Ovary (tissue), 9 donors: ENCODE results near the gene ACTL10. TPM values are rescaled to one million over a fixed set of nuclear protein-coding genes. Genes with fewer than 3 reads are reported as not detected.
"Not testable (repeated sequence)": the region's sequence is repeated elsewhere in the genome, so short reads cannot be mapped to it uniquely, and the experiment has no call there.

ENCODE experiments used
- DNase-seq, 5 donors: peaks; one replicate each; pipeline ENCODE4 v3.0.0-alpha.2; 2019 to 2020
- H3K27ac ChIP-seq, 2 donors: fragments of 200-600 bp; one replicate each; pipeline versions ENCODE4 v1.5.1 to v1.8.0; 2019 to 2022
- H3K27me3 ChIP-seq: fragments of 200-600 bp; one replicate; pipeline ENCODE4 v1.8.0; 2022
- H3K36me3 ChIP-seq: fragments of 200-600 bp; sonication (generic); one replicate; pipeline ENCODE4 v1.5.1; 2019
- H3K4me1 ChIP-seq: one replicate; pipeline ENCODE4 v1.8.1; 2013; ENCODE audit warnings: mild to moderate bottlenecking, moderate library complexity; ENCODE audit not compliant: insufficient read depth
- H3K4me3 ChIP-seq: fragments of 200-600 bp; sonication (generic); one replicate; pipeline ENCODE4 v1.5.1; 2017
- H3K9me3 ChIP-seq, 2 donors: fragments of 200-600 bp in 1 of 2; sonication (generic) in 1 of 2; one replicate each; pipeline versions ENCODE4 v1.5.1 to v1.8.1; 2013 to 2019; ENCODE audit warnings: mild to moderate bottlenecking in 1 of 2, moderate library complexity in 1 of 2
- EP300 ChIP-seq: sonication (generic); formaldehyde crosslinking; IDR thresholded peaks from one replicate; pipeline ENCODE4 v1.6.1; 2017; ENCODE audit warnings: antibody characterized with exemption
- POLR2A ChIP-seq: fragments of 450-650 bp; IDR thresholded peaks from one replicate; pipeline ENCODE4 v1.6.1; 2017; ENCODE audit warnings: antibody characterized with exemption, mild to moderate bottlenecking, moderate library complexity
- WGBS, 3 donors: extraction: QIAGEN DNeasy Blood & Tissue Kit in 1 of 3; methylation state at CpG; one replicate each; pipeline versions ENCODE4 v1.1.5 to v1.1.7; 2013 to 2017; 5-methylcytosine and 5-hydroxymethylcytosine counted together
- intact Hi-C, 4 donors: fragments of 100-400 bp; cut with DNase I; formaldehyde crosslinking; loops; one replicate each; pipeline versions ENCODE4 v1.11.0 to v1.15.1; 2022 to 2023
- polyA plus RNA-seq, 2 donors: library from polyadenylated mRNA; stranded (reverse); fragments of 200-250 nt in 1 of 2; fragments of 350-450 nt in 1 of 2; fragmentation: Illumina TruSeq in 1 of 2; extraction: RNeasy Lipid Tissue Mini Kit (QIAGEN cat#74804) in 1 of 2; gene quantifications; one replicate each; pipeline ENCODE4 v1.2.3, GENCODE V29; 2013 to 2014
- total RNA-seq, 7 donors: library from RNA; depleted of rRNA in 2 of 7; stranded (reverse); fragments of >200 nt in 2 of 7; fragmentation: NEBNext Ultra II Directional in 3 of 7; extraction: Animal tissue kit (Norgen Biotek cat#: 25700) in 3 of 7; gene quantifications; one replicate each; pipeline versions ENCODE4 v1.1.0 to v1.2.4, GENCODE V29; 2016 to 2023
- TF ChIP-seq, protein P1 (sequence below), 3 donors: fragments of 450-650 bp in 2 of 3; fragments of 200-600 bp in 1 of 3; IDR thresholded peaks; one replicate each; pipeline versions ENCODE4 v1.5.1 to v1.8.0; 2016 to 2022; ENCODE audit warnings: antibody characterized with exemption in 3 of 3, mild to moderate bottlenecking in 1 of 3
- donor health status: DM: no; HTN: no; CAD: no; lungs with moderate emphysema.
- donor health status: DM: no; HTN: no; CAD: no.
- donor health status: Bipolar disorder and iron deficiency.
- donor health status: DM: yes; HTN: yes; CAD: no.
- donor health status: DM: no; HTN: no; CAD: no.
- donor health status: DM: yes; HTN: yes; CAD: no.

The ACTL10 gene
- total and polyA plus RNA-seq, 9 donors: 0.59 to 2.4 (median 1.6) TPM; not detected in 1

DNA sequence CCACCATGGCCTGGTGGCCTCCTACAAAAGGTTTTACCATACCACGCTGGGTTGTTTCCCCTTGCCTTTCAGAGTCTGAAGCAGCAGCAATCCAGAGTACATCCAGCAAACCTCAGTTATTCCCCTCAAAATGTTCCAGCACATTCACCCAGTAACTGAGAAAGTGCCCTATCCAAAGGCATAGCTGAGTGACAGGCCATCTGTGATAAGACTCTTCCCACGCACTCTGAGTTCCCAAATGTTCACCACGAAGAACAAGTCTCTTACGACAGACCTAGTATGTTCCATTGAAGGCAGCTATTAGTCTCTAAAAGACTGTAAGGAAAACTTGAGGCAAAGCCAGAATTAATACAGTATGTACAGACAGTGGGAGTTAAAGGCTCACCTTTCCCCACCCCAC lies 36.2 kb upstream of the ACTL10 start:
- 82 to 84% (median 83%) methylated on average over 4 of the region's 4 CpGs for WGBS, 3 donors
- Histone ChIP-seq H3K4me3 (no peak overlapping the region), H3K27me3 (no peaks in the 10 kb centered on the region), H3K9me3 (no peaks in the 10 kb centered on the region), H3K4me1 (no peaks in the 10 kb centered on the region), H3K36me3 (no peaks in the 10 kb centered on the region), H3K27ac (no peak overlapping the region)
- intact Hi-C loops: no loop called here
- TF ChIP-seq EP300: no peak
- TF ChIP-seq POLR2A: no peak
- TF ChIP-seq, protein P1, sequence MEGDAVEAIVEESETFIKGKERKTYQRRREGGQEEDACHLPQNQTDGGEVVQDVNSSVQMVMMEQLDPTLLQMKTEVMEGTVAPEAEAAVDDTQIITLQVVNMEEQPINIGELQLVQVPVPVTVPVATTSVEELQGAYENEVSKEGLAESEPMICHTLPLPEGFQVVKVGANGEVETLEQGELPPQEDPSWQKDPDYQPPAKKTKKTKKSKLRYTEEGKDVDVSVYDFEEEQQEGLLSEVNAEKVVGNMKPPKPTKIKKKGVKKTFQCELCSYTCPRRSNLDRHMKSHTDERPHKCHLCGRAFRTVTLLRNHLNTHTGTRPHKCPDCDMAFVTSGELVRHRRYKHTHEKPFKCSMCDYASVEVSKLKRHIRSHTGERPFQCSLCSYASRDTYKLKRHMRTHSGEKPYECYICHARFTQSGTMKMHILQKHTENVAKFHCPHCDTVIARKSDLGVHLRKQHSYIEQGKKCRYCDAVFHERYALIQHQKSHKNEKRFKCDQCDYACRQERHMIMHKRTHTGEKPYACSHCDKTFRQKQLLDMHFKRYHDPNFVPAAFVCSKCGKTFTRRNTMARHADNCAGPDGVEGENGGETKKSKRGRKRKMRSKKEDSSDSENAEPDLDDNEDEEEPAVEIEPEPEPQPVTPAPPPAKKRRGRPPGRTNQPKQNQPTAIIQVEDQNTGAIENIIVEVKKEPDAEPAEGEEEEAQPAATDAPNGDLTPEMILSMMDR (IDR thresholded peaks at IDR 0.05): no peak
- no peak for DNase-seq

DNA sequence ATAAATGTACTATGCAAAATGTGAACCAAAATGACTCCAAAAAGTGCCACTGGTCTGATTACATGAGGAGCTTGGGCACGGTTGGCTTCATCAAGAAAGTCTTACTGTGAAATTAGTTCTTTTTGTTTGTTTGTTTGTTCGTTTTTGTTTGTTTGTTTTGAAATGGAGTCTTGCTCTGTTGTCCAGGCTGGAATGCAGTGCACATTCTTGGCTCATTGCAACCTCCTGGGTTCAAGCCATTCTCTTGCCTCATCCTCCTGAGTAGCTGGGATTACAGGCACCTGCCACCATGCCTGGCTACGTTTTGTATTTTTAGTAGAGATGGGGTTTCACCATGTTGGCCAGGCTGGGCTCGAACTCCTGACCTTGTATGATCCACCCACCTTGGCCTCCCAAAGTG lies 34.8 kb upstream of the ACTL10 start:
- H3K4me3 ChIP-seq, H3K9me3 ChIP-seq, H3K27ac ChIP-seq, H3K36me3 ChIP-seq, intact Hi-C loops, DNase-seq, H3K27me3 ChIP-seq, H3K4me1 ChIP-seq: not testable (repeated sequence)
- WGBS, 3 donors: 80 to 86% (median 83%) methylated on average over 4 of the region's 4 CpGs

DNA sequence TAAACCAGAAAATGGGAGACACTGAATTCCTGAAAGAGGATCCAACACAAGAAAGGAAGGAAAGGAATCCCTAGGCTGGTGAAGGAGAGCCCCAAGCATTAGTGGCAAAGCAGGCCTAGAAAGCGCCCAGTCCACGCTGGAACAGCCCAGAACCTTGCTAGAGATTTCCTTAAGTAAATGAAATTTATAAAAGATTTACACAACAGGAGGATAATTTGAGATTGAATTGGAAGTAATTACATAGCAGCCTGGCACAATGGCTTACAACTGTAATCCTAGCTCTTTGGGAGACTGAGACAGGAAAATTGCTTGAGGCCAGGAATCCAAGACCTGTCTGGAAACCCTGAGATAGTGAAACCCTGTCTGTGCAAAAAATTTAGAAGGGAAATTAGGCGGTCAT lies 31.4 kb upstream of the ACTL10 start:
- H3K4me3 ChIP-seq: no peak overlapping the region
- H3K9me3 ChIP-seq: no peaks in the 10 kb centered on the region
- WGBS, 3 donors: 96 to 99% (median 98%) methylated on average over 3 of the region's 3 CpGs
- DNase-seq: no peak
- TF ChIP-seq POLR2A (no peak), EP300 (no peak)
- TF ChIP-seq, protein P1 (IDR thresholded peaks at IDR 0.05): no peak
- intact Hi-C loops: no loop called here
- peaks cover 2% of the 10 kb centered on the region for H3K4me1 ChIP-seq
- H3K36me3 ChIP-seq: no peaks in the 10 kb centered on the region
- H3K27me3 ChIP-seq: no peaks in the 10 kb centered on the region
- no peak overlapping the region for H3K27ac ChIP-seq

- Histone ChIP-seq H3K9me3 (no peaks in the 10 kb centered on the region), H3K27ac (no peak overlapping the region), H3K36me3 (no peaks in the 10 kb centered on the region), H3K4me1 (peaks cover 2% of the 10 kb centered on the region), H3K27me3 (no peaks in the 10 kb centered on the region), H3K4me3 (no peak overlapping the region)
- intact Hi-C loops: no loop called here
- TF ChIP-seq POLR2A (no peak), EP300 (no peak)
- TF ChIP-seq, protein P1 (IDR thresholded peaks at IDR 0.05): no peak
- 79 to 94% (median 85%) methylated on average over 1 of the region's 1 CpG for whole genome bisulfite sequencing, 3 donors
- no peak for DNase-seq
Observed at GRCh38 chr20:33636776-33637175, 30.0 kb upstream of the ACTL10 start.

- Histone ChIP-seq H3K4me1 (peaks cover 2% of the 10 kb centered on the region), H3K36me3 (no peaks in the 10 kb centered on the region), H3K27me3 (no peaks in the 10 kb centered on the region), H3K9me3 (no peaks in the 10 kb centered on the region), H3K4me3 (no peak overlapping the region), H3K27ac (no peak overlapping the region)
- intact Hi-C loops: loop anchor here in 1 of 4 donors (10.0 kb wide), 1 partner anchor 145 kb away; the partner anchor contains the start of gene CBFA2T2
- DNase-seq: no peak
- TF ChIP-seq, protein P1 (IDR thresholded peaks at IDR 0.05): no peak
- WGBS, 3 donors: 90 to 92% (median 90%) methylated on average over 13 of the region's 13 CpGs
Observed at GRCh38 chr20:33640287-33640686, 26.5 kb upstream of the ACTL10 start.
